GM19023 (cell line): Measurements from ENCODE around the gene DNAH11.
"Not testable (repeated sequence)": the region's sequence is repeated elsewhere in the genome, so short reads cannot be mapped to it uniquely, and the experiment has no call there.

ENCODE experiments used
- ATAC-seq: cut with Tn5 transposase; IDR thresholded peaks from one replicate; pipeline ENCODE4 v1.9.1; 2021; ENCODE audit warnings: mild to moderate bottlenecking, moderate library complexity; ENCODE audit not compliant: unreplicated experiment

DNAH11 gene, protein sequence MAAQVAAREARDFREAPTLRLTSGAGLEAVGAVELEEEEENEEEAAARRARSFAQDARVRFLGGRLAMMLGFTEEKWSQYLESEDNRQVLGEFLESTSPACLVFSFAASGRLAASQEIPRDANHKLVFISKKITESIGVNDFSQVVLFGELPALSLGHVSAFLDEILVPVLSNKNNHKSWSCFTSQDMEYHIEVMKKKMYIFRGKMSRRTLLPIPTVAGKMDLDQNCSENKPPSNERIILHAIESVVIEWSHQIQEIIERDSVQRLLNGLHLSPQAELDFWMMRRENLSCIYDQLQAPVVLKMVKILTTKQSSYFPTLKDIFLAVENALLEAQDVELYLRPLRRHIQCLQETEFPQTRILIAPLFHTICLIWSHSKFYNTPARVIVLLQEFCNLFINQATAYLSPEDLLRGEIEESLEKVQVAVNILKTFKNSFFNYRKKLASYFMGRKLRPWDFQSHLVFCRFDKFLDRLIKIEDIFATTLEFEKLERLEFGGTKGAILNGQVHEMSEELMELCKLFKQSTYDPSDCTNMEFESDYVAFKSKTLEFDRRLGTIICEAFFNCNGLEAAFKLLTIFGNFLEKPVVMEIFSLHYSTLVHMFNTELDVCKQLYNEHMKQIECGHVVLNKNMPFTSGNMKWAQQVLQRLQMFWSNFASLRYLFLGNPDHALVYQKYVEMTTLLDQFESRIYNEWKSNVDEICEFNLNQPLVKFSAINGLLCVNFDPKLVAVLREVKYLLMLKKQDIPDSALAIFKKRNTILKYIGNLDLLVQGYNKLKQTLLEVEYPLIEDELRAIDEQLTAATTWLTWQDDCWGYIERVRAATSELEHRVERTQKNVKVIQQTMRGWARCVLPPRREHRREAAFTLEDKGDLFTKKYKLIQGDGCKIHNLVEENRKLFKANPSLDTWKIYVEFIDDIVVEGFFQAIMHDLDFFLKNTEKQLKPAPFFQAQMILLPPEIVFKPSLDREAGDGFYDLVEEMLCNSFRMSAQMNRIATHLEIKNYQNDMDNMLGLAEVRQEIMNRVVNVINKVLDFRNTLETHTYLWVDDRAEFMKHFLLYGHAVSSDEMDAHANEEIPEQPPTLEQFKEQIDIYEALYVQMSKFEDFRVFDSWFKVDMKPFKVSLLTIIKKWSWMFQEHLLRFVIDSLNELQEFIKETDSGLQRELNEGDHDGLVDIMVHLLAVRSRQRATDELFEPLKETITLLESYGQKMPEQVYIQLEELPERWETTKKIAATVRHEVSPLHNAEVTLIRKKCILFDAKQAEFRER (N-terminal part only)

DNA sequence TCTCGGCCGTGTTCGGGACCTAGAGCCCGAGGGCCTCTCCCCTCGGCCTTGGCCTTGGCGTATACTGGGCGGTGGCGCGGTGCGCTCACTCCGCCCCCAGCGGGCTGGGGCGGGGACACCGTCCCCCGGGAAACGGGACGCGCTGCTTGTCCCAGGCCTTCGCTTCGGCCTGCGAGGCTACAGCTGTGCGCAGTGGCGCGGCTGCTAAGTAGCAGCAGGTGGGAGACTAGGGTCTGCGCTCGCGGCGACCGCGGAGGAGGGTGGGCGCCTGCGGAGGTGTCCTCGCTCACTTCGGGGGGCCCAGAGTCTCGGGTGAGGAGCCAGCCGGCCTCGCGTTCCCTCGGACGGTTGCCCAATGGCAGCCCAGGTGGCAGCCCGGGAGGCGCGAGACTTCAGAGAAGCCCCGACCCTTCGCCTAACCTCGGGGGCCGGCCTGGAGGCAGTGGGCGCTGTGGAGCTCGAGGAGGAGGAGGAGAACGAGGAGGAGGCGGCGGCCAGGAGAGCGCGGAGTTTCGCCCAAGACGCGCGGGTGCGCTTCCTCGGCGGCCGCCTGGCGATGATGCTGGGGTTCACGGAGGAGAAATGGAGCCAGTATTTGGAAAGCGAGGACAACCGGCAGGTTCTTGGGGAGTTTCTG lies at the start of gene DNAH11:
Gene DNAH11 (plus strand): TSS at position 149 of the 637 bp plus-strand sequence. CDS start 207 bp downstream, at position 356.
- no peak for ATAC-seq

DNA sequence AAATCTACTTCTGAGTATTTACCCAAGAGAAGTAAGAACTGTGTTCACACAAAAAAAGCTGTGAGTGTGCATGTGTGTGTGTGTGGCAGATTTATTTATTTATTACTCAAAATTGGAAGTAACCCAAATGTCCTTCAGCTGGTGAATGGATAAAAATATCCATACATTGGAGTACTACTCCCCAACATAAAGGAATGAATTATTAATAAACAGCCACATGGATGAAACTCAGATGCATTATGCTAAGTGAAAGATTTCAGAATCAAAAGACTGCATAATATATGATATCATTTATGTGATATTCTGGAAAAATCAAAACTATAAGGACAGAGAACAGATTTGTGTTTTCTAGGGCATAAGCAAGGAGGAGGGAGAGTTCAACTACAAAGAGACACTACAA lies 47.1 kb upstream of the DNAH11 start:
- ATAC-seq: no peak

DNA sequence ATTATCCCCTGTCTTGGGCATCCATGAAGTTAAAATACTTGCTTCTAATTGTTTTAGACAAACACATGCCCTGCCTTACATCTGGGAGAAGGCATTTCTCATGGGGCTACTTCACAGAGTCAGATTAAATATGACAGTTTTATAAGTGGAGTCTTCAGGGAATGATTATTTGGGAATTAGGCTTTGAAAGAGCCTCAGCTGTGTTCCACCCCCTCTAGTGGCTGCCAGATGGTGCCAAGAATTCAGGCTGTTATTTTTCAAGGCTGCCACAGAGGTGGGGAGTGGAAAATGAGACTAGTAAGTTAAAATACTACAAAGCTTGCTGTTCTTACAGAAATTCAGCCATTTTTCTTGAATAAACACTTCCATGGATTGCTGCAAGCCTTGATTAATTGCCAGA lies 45.8 kb upstream of the DNAH11 start:
- no peak for ATAC-seq

DNA sequence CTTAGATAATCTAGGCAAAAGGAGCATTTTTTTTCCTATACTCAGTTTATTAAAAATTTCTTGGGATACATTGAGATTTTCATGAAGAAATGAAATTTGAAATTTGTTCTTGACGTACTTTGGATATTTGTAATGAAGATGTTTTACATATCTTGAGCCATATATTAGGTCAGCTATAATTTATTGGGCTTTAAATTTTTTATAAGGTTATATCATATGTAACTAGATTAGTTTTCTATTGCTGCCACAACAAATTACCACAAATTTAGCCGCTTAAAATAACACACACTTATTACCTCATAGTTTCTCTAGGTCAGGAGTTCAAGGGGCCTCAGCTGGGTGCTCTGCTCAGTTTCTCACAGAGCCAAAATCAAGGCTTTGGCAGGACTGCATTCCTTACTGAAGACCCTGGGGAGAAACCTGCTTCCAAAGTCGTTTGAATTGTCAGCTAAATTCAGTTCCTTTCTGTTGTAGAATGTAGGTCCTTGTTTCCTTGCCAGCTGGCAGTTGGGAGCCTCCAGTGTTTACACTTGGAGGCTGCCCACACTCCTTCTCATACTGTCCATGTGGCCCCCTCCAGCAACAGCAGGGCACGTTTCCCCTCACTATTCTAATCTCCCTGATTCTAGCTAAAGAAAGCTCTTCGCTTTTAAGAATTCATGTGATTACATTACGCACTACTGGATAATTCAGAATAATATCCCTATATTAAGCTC lies 42.6 kb upstream of the DNAH11 start:
- ATAC-seq: no peak

DNA sequence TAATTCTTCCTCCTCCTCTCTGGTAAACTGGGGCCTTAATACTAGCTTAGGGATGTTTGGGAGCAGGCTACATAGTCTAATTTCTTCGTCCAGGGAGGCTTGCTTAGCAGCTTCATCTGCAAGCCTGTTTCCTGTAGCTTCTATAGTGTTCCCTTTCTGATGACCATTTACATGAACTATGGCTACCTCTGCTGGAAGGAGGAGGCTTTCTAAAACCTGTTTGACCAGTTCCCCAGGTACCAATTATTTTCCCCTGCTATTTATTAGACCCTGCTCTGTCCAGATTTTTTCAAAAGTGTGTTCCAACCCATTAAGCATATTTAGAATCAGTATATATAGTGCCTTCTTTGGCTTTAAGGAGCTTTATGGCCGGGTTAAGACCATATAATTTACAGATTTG lies 38.8 kb upstream of the DNAH11 start:
- no peak for ATAC-seq

DNA sequence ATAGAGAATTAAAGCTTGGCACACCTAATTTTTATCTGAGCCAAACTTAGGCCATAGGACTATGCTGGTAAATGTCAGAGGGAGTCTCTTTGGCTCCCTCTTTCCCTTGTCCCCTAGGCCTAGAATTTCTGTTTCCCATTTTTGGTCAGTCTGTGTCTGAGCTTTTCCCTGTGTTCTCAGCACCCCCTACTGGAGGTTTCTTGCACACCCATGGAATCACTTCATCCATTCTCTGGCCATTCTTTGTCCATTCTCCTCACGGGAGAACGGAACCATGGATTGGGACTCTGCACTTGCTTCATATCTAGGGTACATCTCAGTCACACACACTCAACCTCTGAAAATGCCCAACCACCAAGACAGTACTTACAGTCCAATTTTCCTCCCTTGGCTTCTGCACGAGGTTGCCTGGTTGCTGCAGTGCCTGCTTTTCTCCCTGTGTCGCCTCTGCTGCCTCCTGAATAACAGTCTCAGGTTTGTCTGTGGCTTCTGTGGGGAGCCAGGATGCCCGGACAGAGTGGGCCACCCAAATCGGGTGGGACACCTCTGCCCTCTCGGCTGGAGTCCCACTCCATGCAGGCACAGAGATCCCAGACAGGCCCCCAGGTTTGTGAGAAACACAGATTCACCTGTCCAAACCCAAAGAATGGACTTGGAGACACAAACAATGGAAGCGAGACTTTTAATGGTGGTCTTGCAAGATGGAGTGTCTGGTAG lies 35.1 kb upstream of the DNAH11 start:
- no peak for ATAC-seq

DNA sequence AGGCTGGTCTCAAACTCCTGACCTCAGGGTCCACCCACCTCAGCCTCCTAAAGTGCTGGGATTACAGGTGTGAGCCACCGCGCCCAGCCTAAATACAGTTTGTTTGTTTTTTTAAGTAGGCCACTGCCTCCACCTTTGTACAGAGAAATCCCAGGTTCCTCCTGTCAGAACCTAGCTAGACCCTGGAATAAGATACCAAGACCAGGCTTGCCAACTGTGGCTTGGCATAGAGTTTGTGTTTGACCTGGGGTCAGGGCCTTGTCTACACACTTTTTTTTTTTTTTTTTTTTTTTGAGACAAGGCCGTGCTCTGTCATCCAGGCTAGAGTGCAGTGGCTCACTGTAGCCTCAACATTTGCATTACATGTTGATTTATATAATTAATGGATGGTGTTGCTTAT lies 34.3 kb upstream of the DNAH11 start:
- no peak for ATAC-seq

DNA sequence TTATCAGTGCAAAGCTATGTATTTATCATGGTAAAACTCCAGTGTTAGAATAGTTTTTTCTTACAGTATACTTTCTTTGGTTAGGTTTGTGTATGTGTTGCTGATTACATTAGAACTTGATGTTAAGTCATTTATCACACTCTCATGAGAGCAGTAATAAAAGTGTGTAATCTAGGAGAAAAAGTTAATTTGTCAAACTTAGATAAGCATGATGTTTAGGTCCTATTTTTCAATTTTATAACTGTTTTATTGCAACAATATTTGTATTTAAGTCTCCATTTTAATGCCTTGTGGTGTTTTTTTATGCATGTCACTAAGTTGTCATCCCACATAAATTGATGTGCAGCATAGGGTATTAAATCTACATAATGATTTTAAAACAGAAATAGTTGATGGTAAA lies 28.8 kb upstream of the DNAH11 start:
- ATAC-seq: no peak

DNA sequence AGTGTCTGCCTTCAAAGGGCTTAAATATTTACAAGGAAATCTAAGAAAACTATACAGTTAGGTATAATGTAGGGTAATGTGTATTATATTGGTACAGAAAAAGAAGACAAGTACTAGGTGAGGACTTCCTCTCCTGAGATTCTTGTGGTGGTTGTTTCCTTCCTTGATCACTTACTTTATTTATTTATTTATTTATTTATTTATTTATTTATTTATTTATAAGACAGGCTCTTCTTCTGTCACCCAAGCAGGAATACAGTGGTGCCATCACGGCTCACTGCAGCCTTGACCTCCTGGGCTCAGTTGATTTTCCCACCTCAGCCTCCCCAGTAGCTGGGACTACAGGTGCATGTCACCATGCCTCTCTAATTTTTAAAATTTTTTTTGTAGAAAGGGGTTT lies 18.2 kb upstream of the DNAH11 start:
- ATAC-seq: no peak

DNA sequence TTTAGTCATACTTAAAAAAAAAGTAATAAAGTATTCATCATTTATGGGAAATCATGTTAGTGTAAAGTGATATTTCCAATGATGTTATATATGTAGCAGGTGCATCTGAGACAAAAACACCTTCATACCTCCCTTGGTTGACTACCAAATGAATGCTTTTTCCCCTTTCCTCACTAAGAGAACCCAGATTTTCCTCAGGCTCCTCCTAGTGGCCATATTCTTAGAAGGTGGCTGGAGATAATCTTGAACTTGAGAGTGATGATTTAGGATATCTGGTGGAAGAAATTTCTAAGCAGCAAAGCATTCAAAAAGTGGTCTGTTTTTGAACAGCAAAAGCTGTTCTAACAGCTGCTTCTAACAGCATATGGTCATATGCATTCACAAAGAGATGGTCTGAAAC lies 16.8 kb upstream of the DNAH11 start:
- ATAC-seq: no peak

DNA sequence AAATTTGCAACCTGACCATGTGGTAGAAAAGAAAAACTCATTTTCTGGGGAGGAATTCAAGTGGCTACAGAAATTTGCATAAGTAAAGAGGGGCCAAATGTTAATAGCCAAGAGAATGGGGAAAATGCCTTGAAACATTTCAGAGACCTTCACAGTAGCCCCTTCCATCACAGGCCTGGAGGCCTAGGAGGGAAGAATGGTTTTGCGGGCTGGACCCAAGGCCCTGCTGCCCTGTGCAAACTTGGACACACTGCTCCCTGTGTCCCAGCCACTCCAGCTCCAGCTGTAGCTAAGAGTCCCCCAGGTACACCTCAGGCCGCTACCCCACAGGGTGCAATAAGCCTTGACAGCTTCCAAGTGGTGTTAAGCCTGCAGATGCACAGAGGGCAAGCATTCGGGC lies 16.4 kb upstream of the DNAH11 start:
- ATAC-seq: no peak

DNA sequence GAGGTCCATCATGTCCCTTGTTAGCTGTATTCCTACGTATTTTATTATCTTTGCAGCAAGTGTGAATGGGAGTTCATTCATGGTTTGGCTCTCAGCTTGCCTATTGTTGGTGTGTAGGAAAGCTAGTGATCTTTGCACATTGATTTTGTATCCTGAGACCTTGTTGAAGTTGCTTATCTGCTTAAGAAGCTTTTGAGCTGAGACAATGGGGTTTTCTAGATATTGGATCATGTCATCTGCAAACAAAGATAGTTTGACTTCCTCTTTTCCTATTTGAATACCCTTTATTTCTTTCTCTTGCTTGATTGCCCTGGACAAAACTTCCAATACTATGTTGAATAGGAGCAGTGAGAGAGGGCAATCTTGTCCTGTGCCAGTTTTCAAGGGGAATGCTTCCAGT lies 10.4 kb upstream of the DNAH11 start:
- not testable (repeated sequence) for ATAC-seq

DNA sequence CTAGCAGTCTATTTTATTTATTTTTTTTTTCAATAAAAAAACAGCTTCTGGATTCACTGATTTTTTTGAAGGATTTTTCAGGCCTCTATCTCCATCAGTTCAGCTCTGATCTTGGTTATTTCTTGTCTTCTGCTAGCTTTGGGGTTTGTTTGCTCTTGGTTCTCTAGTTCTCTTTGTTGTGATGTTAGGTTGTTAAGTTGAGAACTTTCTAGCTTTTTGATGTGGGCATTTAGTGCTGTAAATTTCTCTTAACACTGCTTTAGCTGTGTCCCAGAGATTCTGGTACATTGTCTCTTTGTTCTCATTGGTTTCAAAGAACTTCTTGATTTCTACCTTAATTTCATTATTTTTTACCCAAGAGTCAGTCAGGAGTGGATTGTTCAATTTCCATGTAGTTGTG lies 9.2 kb upstream of the DNAH11 start:
- not testable (repeated sequence) for ATAC-seq

DNA sequence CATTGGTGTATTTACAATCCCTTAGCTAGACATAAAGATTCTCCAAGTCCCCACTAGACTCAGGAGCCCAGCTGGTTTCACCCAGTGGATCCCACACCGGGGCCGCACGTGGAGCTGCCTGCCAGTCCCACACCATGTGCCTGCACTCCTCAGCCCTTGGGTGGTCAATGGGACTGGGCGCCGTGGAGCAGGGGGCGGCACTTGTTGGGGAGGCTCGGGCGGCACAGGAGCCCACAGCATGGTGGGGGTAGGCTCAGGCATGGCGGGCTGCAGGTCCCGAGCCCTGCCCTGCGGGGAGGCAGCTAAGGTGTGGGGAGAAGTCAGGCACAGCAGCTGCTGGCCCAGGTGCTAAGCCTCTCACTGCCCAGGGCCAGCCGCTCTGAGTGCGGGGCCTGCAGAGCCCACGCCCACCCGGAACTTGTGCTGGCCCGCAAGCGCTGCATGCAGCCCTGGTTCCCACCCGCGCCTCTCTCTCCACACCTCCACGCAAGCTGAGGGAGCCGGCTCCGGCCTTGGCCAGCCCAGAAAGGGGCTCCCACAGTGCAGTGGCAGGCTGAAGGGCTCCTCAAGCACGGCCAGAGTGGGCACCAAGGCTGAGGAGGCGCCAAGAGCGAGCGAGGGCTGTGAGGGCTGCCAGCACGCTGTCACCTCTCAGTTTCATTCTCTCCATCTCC lies 6.3 kb upstream of the DNAH11 start:
- ATAC-seq: not testable (repeated sequence)

DNA sequence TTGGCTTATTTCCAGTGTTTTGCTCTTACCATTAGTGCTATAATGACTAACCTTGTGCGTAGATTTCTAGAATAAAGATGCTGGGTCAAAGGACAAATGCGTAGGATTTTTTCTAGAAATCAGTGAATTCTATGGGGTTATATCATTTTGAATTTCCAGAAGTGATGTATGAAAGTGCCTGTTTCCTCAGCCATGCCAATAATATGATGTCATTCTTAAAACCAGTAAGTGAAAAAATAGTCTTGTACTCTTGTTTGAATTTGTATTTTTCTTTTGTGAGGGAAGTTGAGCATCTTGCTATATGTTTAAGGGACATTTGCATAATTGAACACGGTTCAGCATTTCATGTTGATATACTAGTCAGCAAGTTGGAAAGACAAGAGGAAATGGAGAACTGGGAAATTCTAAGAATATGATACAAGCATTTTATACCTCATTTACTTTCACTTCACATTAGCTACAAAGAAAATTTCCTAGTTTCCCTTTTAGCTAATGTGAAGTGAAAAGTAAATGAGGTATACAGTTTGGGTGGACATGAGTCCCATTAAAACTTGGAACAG lies 3.8 kb upstream of the DNAH11 start:
- ATAC-seq: no peak

DNA sequence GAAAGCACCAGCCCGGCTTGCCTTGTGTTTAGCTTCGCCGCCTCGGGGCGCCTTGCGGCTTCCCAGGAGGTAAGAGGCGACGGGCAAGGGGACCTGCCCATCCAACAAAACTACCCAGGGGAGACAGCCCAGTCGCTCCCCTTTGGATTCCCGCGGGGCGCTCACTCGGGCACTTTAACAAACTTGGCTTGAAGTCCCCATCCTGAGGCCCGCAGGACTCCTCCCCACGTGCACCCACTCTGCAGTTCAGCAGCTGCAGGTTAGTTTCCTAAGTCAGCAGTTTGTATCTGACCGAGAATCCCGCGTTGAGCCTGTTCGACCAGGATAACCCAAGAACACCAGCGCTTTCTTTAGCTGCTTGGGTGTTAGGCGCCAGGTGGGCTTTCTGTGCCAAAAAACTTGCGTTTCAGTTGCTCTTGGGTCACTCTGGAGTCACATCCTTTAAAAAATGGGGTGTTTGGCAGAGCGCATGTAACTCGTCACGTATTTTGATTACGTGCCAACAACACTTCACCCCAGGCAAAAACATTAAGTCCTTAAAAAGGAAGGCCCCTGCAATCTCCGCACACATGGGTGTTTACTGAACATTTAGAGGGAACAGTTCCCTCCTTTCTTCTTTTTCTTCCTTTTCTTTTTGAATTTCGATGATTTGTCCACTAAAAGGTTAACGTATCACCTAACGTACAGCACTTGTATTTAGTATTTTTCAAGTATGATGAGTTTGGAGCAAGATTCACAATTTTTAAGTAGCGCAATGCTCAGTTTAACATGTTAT lies 876 bp downstream of the DNAH11 start:
- no peak for ATAC-seq

DNA sequence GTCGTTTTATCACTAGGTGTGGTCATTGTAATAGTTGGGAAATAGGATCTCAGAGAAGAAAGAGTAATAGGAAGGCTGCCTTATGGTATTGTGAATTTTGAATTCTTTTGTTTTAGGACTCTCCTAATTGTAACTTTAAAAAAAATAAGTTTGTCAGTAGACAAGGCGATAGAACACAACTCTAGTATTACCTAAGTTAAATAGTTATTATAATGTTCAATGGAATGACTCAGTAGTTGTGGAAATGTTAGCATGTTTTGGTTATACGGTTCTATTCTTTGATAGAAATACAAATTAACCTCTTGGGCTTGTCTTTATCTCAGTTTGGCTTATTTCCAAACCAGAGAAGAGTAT lies 1.4 kb downstream of the DNAH11 start:
- ATAC-seq: no peak

DNA sequence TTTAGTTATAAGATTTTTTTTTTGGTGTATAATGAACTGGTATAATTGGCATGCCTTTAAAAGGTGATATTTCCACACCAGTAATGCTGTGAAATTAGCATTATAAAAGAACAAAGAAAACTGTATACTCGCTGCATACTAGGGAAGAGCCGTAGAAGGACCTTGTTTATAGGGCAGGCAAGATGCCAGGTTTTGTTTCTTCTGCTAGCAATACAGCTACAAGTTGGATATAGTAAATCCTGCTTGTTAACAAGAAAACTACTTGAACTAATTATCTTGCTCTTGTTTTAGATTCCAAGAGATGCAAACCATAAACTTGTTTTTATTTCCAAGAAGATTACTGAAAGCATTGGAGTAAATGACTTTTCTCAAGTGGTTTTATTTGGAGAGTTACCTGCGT lies 1.9 kb downstream of the DNAH11 start:
- no peak for ATAC-seq
